GM23248 (cell line): ENCODE measurements around the gene AR.

ENCODE experiments used
- EZH2 ChIP-seq: fragments of 200-600 bp; sonication (generic); IDR thresholded peaks from 2 replicates; pipeline ENCODE4 v1.6.1; 2018; ENCODE audit warnings: antibody characterized with exemption, mild to moderate bottlenecking; ENCODE audit not compliant: insufficient read depth, poor library complexity, severe bottlenecking
- EZH2phosphoT487 ChIP-seq: fragments of 200-600 bp; sonication (generic); IDR thresholded peaks from 2 replicates; pipeline ENCODE4 v1.6.1; 2018; ENCODE audit warnings: antibody characterized with exemption, moderate library complexity, mild to moderate bottlenecking, low read depth; ENCODE audit not compliant: insufficient read depth

GRCh38 chrX:67614423-67614822 lies 70.6 kb downstream of the AR start:
- no peak for TF ChIP-seq EZH2
- TF ChIP-seq EZH2phosphoT487 = no peak
